GM23338 (cell line): ENCODE measurements around the gene DSG1. TPM values are rescaled to one million over a fixed set of nuclear protein-coding genes. Genes with fewer than 3 reads are reported as not detected.

ENCODE experiments used
- CREB1 ChIP-seq: fragments of 250-450 bp; sonication (Bioruptor Pico); IDR thresholded peaks from 2 replicates; pipeline ENCODE4 v1.5.0; 2020; ENCODE audit warnings: low read depth, mild to moderate bottlenecking, moderate library complexity
- CTCF ChIP-seq, 2 experiments: fragments of 200-600 bp in 1 of 2; sonication (generic) in 1 of 2; conservative IDR thresholded peaks; 2 replicates each; pipeline versions ENCODE4 v1.5.1 to v1.6.1; 2016 to 2017; ENCODE audit warnings: antibody characterized with exemption in 2 of 2, low read depth in 2 of 2, mild to moderate bottlenecking in 2 of 2, moderate library complexity in 1 of 2
- EZH2 ChIP-seq: fragments of 200-600 bp; sonication (generic); IDR thresholded peaks from one replicate; pipeline ENCODE4 v1.8.0; 2017; ENCODE audit warnings: antibody characterized with exemption, mild to moderate bottlenecking, low read depth; ENCODE audit not compliant: unreplicated experiment
- JUNB ChIP-seq: IDR thresholded peaks from one replicate; pipeline ENCODE4 v1.6.1; 2016; ENCODE audit warnings: antibody characterized with exemption; ENCODE audit not compliant: unreplicated experiment
- POLR2AphosphoS5 ChIP-seq: IDR thresholded peaks from 2 replicates; pipeline ENCODE4 v1.6.1; 2016; ENCODE audit warnings: antibody characterized with exemption, low read depth
- polyA plus RNA-seq: library from polyadenylated mRNA; unstranded; fragments of >200 nt; fragmentation: Nextera tagmentation; extraction: Ambion mirVana; gene quantifications from 2 replicates; pipeline ENCODE4 v1.2.1, GENCODE V29; 2016
- total RNA-seq: library from RNA; depleted of rRNA; stranded (reverse); fragments of >200 nt; shearing (Covaris generic); gene quantifications from 2 replicates; pipeline ENCODE4 v1.2.3, GENCODE V29; 2014
- TF ChIP-seq, protein P1 (sequence below): fragments of 250-450 bp; sonication (Bioruptor Pico); IDR thresholded peaks from 2 replicates; pipeline ENCODE4 v1.5.0; 2020; ENCODE audit warnings: mild to moderate bottlenecking, moderate library complexity
- TF ChIP-seq, protein P2 (sequence below): IDR thresholded peaks from one replicate; pipeline ENCODE4 v1.6.1; 2018; ENCODE audit warnings: antibody characterized with exemption; ENCODE audit not compliant: unreplicated experiment

The DSG1 gene
- total and polyA plus RNA-seq, 2 experiments from 2014 or later: not detected

- TF ChIP-seq, protein P1, sequence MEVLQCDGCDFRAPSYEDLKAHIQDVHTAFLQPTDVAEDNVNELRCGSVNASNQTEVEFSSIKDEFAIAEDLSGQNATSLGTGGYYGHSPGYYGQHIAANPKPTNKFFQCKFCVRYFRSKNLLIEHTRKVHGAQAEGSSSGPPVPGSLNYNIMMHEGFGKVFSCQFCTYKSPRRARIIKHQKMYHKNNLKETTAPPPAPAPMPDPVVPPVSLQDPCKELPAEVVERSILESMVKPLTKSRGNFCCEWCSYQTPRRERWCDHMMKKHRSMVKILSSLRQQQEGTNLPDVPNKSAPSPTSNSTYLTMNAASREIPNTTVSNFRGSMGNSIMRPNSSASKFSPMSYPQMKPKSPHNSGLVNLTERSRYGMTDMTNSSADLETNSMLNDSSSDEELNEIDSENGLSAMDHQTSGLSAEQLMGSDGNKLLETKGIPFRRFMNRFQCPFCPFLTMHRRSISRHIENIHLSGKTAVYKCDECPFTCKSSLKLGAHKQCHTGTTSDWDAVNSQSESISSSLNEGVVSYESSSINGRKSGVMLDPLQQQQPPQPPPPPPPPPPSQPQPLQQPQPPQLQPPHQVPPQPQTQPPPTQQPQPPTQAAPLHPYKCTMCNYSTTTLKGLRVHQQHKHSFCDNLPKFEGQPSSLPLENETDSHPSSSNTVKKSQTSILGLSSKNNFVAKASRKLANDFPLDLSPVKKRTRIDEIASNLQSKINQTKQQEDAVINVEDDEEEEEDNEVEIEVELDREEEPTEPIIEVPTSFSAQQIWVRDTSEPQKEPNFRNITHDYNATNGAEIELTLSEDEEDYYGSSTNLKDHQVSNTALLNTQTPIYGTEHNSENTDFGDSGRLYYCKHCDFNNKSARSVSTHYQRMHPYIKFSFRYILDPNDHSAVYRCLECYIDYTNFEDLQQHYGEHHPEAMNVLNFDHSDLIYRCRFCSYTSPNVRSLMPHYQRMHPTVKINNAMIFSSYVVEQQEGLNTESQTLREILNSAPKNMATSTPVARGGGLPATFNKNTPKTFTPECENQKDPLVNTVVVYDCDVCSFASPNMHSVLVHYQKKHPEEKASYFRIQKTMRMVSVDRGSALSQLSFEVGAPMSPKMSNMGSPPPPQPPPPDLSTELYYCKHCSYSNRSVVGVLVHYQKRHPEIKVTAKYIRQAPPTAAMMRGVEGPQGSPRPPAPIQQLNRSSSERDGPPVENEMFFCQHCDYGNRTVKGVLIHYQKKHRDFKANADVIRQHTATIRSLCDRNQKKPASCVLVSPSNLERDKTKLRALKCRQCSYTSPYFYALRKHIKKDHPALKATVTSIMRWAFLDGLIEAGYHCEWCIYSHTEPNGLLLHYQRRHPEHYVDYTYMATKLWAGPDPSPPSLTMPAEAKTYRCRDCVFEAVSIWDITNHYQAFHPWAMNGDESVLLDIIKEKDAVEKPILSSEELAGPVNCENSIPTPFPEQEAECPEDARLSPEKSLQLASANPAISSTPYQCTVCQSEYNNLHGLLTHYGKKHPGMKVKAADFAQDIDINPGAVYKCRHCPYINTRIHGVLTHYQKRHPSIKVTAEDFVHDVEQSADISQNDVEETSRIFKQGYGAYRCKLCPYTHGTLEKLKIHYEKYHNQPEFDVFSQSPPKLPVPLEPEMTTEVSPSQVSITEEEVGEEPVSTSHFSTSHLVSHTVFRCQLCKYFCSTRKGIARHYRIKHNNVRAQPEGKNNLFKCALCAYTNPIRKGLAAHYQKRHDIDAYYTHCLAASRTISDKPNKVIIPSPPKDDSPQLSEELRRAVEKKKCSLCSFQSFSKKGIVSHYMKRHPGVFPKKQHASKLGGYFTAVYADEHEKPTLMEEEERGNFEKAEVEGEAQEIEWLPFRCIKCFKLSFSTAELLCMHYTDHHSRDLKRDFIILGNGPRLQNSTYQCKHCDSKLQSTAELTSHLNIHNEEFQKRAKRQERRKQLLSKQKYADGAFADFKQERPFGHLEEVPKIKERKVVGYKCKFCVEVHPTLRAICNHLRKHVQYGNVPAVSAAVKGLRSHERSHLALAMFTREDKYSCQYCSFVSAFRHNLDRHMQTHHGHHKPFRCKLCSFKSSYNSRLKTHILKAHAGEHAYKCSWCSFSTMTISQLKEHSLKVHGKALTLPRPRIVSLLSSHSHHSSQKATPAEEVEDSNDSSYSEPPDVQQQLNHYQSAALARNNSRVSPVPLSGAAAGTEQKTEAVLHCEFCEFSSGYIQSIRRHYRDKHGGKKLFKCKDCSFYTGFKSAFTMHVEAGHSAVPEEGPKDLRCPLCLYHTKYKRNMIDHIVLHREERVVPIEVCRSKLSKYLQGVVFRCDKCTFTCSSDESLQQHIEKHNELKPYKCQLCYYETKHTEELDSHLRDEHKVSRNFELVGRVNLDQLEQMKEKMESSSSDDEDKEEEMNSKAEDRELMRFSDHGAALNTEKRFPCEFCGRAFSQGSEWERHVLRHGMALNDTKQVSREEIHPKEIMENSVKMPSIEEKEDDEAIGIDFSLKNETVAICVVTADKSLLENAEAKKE (CRISPR knock-in tag): no peak
- TF ChIP-seq JUNB (no peak), CTCF (conservative IDR thresholded peaks at IDR 0.05; ENCODE audit: low read depth in 2 of 2) (no peak), POLR2AphosphoS5 (no peak), CREB1 (no peak), EZH2 (no peak)
- TF ChIP-seq, protein P2, sequence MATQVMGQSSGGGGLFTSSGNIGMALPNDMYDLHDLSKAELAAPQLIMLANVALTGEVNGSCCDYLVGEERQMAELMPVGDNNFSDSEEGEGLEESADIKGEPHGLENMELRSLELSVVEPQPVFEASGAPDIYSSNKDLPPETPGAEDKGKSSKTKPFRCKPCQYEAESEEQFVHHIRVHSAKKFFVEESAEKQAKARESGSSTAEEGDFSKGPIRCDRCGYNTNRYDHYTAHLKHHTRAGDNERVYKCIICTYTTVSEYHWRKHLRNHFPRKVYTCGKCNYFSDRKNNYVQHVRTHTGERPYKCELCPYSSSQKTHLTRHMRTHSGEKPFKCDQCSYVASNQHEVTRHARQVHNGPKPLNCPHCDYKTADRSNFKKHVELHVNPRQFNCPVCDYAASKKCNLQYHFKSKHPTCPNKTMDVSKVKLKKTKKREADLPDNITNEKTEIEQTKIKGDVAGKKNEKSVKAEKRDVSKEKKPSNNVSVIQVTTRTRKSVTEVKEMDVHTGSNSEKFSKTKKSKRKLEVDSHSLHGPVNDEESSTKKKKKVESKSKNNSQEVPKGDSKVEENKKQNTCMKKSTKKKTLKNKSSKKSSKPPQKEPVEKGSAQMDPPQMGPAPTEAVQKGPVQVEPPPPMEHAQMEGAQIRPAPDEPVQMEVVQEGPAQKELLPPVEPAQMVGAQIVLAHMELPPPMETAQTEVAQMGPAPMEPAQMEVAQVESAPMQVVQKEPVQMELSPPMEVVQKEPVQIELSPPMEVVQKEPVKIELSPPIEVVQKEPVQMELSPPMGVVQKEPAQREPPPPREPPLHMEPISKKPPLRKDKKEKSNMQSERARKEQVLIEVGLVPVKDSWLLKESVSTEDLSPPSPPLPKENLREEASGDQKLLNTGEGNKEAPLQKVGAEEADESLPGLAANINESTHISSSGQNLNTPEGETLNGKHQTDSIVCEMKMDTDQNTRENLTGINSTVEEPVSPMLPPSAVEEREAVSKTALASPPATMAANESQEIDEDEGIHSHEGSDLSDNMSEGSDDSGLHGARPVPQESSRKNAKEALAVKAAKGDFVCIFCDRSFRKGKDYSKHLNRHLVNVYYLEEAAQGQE: no peak
These were observed 51.5 kb downstream of the DSG1 start (continued) for GRCh38 chr18:31369478-31369877.
